ENCODE data around the gene HIP1. TPM values are rescaled to one million over a fixed set of nuclear protein-coding genes. Genes with fewer than 3 reads are reported as not detected.

HIP1 gene
- total RNA-seq, 4 donors from 2014 or later: 3.2 to 9.5 (median 6.4) TPM

DNA sequence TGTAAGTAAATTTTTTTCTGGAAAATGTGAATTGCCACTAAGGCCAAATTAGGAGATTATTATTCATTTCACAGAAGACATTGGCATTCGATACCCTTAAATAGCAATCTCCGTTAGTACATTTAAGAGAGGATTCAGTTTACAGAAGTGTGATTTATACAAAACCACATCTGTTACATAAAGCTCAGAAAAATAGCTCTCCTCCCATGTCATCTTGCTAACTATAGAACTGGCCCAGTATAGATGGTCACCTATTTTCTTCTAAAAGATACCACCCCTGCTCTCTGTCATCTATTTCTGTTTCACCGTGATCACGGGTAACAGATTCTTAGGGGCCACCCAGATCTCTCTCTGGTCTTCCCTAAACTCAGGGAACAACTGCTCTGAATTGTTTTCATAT is 119.1 kb downstream of the HIP1 start:
- no peaks in the 10 kb centered on the region for H3K27me3 ChIP-seq
- no peak overlapping the region for H3K4me3 ChIP-seq
- WGBS, 2 donors: 79 to 87% methylated on average over 4 of the region's 4 CpGs
- H3K4me1 ChIP-seq: peaks cover 0 to 43% (median 0%) of the 10 kb centered on the region in 3 donors
- intact Hi-C loops (cut with DNase I): no loop called here
- no peaks in the 10 kb centered on the region for H3K9me3 ChIP-seq
- H3K27ac ChIP-seq: no peak overlapping the region
- H3K36me3 ChIP-seq: no peaks in the 10 kb centered on the region
- DNase-seq: no peak
- no peak for TF ChIP-seq POLR2A (IDR thresholded peaks at IDR 0.05)
- TF ChIP-seq, protein P1, sequence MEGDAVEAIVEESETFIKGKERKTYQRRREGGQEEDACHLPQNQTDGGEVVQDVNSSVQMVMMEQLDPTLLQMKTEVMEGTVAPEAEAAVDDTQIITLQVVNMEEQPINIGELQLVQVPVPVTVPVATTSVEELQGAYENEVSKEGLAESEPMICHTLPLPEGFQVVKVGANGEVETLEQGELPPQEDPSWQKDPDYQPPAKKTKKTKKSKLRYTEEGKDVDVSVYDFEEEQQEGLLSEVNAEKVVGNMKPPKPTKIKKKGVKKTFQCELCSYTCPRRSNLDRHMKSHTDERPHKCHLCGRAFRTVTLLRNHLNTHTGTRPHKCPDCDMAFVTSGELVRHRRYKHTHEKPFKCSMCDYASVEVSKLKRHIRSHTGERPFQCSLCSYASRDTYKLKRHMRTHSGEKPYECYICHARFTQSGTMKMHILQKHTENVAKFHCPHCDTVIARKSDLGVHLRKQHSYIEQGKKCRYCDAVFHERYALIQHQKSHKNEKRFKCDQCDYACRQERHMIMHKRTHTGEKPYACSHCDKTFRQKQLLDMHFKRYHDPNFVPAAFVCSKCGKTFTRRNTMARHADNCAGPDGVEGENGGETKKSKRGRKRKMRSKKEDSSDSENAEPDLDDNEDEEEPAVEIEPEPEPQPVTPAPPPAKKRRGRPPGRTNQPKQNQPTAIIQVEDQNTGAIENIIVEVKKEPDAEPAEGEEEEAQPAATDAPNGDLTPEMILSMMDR (IDR thresholded peaks at IDR 0.05): no peak

DNA sequence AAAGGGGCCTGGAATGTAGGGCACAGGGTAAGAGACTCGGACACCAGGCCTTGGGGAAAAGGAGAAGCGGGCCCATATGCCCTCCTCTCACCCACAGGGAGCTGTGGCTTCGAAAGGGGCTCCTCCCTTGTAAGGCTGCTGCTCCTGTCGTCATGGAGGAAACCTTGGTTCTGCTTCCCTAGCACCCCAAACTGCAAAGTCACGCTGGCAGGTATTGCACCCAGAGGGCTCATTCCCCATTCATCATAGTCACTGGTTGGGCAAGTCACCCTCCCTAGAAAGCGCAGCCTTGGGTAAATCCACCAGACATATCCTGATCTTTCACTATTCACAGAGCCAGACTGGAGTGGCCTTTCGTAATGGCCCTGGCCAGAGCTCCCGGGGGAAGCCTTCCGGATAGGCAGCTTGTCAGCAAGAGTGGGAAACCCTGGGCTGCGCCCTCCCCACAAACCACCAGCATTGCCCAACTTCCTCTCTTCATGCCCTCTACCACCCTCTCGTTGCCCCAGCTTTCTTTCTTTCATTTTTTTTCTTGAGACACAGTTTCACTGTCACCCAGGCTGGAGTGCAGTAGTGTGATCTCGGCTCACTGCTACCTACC is 121.0 kb downstream of the HIP1 start:
- WGBS, 2 donors: 65% methylated on average over 7 to 10 of the region's 12 CpGs
- peak; percentile 58 for DNase-seq
- H3K4me1 ChIP-seq: peaks cover 0 to 36% (median 0%) of the 10 kb centered on the region in 3 donors

DNA sequence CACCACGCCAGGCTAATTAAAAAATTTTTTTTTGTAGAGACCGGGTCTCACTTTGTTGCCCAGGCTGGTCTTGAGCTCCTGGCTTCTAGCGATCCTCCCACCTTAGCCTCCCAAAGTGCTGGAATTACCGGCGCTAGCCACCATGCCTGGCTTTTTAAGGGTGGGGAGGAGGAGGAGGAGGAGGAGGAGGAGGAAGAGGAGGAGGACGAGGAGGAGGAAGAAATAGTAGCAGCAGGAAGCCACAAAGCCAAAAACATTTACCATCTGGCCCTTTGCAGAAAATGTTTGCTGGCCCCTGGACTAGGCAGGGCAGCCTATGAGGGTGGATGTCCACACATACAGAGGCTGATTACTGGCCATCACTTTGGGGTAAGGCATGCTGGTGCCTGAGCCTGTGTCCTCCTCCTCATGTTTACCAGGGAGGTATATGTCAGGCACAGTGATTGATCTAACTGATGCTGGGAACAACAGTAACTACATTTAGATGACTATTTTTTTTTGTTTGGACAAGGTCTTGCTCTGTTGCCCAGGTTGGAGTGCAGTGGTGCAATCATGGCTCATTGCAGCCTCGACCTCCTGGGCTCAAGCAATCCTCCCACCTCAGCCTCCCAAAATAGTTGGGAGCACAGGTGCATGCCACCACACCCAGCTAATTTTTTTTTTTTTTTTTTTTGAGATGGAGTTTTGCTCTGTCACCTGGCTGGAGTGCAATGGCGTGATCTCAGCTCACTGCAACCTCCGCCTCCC is 122.1 kb downstream of the HIP1 start:
- DNase-seq: no peak
- TF ChIP-seq, protein P1 (IDR thresholded peaks at IDR 0.05): no peak
- TF ChIP-seq POLR2A (IDR thresholded peaks at IDR 0.05): no peak
- intact Hi-C loops (cut with DNase I): no loop called here
- no peak overlapping the region for H3K27ac ChIP-seq
- H3K36me3 ChIP-seq: no peaks in the 10 kb centered on the region
- no peaks in the 10 kb centered on the region for H3K27me3 ChIP-seq
- no peaks in the 10 kb centered on the region for H3K9me3 ChIP-seq
- H3K4me3 ChIP-seq: no peak overlapping the region
- peaks cover 0 to 42% (median 0%) of the 10 kb centered on the region in 3 donors for H3K4me1 ChIP-seq
- WGBS, 2 donors: 79 to 81% methylated on average over 3 to 7 of the region's 9 CpGs

More for the DNA sequence above, 121.0 kb downstream of the HIP1 start:
- H3K36me3 ChIP-seq: no peaks in the 10 kb centered on the region
- no peak overlapping the region for H3K4me3 ChIP-seq
- H3K27ac ChIP-seq: peak overlapping the region in 1 of 4 donors; percentile 49
- TF ChIP-seq, protein P1 (IDR thresholded peaks at IDR 0.05): no peak
- TF ChIP-seq POLR2A (IDR thresholded peaks at IDR 0.05): no peak
- intact Hi-C loops (cut with DNase I): no loop called here
- H3K27me3 ChIP-seq: no peaks in the 10 kb centered on the region
- H3K9me3 ChIP-seq: no peaks in the 10 kb centered on the region

DNA sequence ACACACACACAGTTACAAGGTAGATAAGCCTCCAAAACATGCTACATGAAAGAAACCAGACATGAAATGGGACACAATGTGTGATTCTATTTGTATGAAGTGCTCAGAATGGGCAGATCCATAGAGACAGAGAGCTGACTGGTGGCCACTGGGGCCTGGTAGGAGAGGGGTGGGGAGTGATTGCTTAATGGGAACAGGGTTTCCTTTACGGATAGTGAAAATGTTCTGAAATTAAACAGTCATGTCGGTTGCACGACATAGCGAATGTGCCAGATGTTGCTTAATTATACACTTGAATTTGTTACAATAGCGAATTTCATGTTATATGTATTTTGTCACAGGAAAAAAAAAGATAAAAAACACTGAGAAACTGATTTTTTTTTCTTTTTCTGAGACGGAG is 124.3 kb downstream of the HIP1 start:
- peaks cover 0 to 37% (median 0%) of the 10 kb centered on the region in 3 donors for H3K4me1 ChIP-seq

DNA sequence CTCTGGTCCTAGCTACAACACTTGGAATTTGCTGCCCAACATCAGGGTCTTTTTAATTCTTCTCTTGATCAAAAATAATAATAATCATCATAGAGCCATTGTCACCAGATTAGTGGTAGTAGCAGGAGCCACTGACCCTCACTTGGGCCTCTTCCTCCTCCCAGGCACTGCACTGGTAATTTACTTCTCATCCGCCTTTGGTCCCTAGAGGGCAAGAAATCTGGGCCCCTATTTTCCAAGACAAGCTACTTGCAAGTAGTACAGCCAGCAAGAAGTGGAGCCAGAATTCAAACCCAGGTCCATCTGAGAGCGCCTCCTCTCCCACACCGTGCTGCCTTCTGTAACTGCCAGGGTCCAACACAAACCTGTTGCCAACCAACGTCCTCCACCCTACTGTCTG is 125.4 kb downstream of the HIP1 start:
- Histone ChIP-seq H3K4me1 (peaks cover 0 to 29% (median 0%) of the 10 kb centered on the region in 3 donors), H3K27ac (no peak overlapping the region), H3K27me3 (no peaks in the 10 kb centered on the region), H3K9me3 (no peaks in the 10 kb centered on the region), H3K4me3 (no peak overlapping the region), H3K36me3 (no peaks in the 10 kb centered on the region)
- intact Hi-C loops (cut with DNase I): no loop called here
- TF ChIP-seq, protein P1 (IDR thresholded peaks at IDR 0.05): no peak
- no peak for TF ChIP-seq POLR2A (IDR thresholded peaks at IDR 0.05)
- WGBS, 2 donors: 72 to 77% methylated on average over 3 to 4 of the region's 4 CpGs
- no peak for DNase-seq

More for the DNA sequence above, 124.3 kb downstream of the HIP1 start:
- DNase-seq: no peak
- Histone ChIP-seq H3K9me3 (no peaks in the 10 kb centered on the region), H3K27me3 (no peaks in the 10 kb centered on the region), H3K36me3 (no peaks in the 10 kb centered on the region), H3K27ac (no peak overlapping the region), H3K4me3 (no peak overlapping the region)
- WGBS, 2 donors: 75 to 85% methylated on average over 6 of the region's 6 CpGs
- intact Hi-C loops (cut with DNase I): no loop called here
- TF ChIP-seq, protein P1 (IDR thresholded peaks at IDR 0.05): no peak
- TF ChIP-seq POLR2A (IDR thresholded peaks at IDR 0.05): no peak

Data from esophagus squamous epithelium (tissue), 5 donors.